Heart left ventricle (tissue), 16 donors: ENCODE results near the gene LITAFD. TPM values are rescaled to one million over a fixed set of nuclear protein-coding genes. Genes with fewer than 3 reads are reported as not detected.
"Not testable (repeated sequence)": the region's sequence is repeated elsewhere in the genome, so short reads cannot be mapped to it uniquely, and the experiment has no call there.

Source experiments
- ATAC-seq, 4 donors: fragments of 200-7000 bp; cut with Tn5 transposase; one replicate each; pipeline ENCODE4 v1.9.1; 2020 to 2022; ENCODE audit warnings: moderate library complexity in 4 of 4, mild to moderate bottlenecking in 3 of 4, moderate number of reproducible peaks in 1 of 4
- DNase-seq, 5 donors: peaks; one replicate each; pipeline ENCODE4 v3.0.0-alpha.2; 2020
- H3K27ac ChIP-seq, 12 donors: fragments of 200-600 bp; sonication (generic) in 4 of 12; one replicate each; pipeline versions ENCODE4 v1.5.0 to v1.8.0; 2016 to 2022; ENCODE audit warnings: mild to moderate bottlenecking in 2 of 12
- H3K27me3 ChIP-seq, 9 donors: fragments of 200-600 bp; sonication (generic) in 2 of 9; one replicate each; pipeline versions ENCODE4 v1.5.1 to v1.8.0; 2016 to 2022; ENCODE audit warnings: mild to moderate bottlenecking in 3 of 9
- H3K36me3 ChIP-seq, 9 donors: fragments of 200-600 bp; sonication (generic) in 2 of 9; one replicate each; pipeline versions ENCODE4 v1.5.0 to v1.8.0; 2018 to 2022; ENCODE audit warnings: mild to moderate bottlenecking in 2 of 9
- H3K4me1 ChIP-seq, 12 donors: fragments of 200-600 bp; sonication (generic) in 4 of 12; one replicate each; pipeline versions ENCODE4 v1.5.0 to v1.8.0; 2016 to 2022; ENCODE audit warnings: mild to moderate bottlenecking in 3 of 12
- H3K4me3 ChIP-seq, 12 donors: fragments of 200-600 bp; sonication (generic) in 4 of 12; one replicate each; pipeline versions ENCODE4 v1.5.0 to v1.8.0; 2017 to 2022; ENCODE audit warnings: mild to moderate bottlenecking in 9 of 12, moderate library complexity in 4 of 12
- H3K9me3 ChIP-seq, 12 donors: fragments of 200-600 bp; sonication (generic) in 4 of 12; one replicate each; pipeline versions ENCODE4 v1.5.0 to v1.8.0; 2016 to 2022; ENCODE audit warnings: mild to moderate bottlenecking in 1 of 12
- CTCF ChIP-seq, 12 donors: fragments of 200-600 bp; sonication (generic) in 4 of 12; IDR thresholded peaks; one replicate each; pipeline versions ENCODE4 v1.5.0 to v1.8.0; 2018 to 2022; ENCODE audit warnings: antibody characterized with exemption in 12 of 12, mild to moderate bottlenecking in 5 of 12
- POLR2A ChIP-seq, 2 donors: fragments of 450-650 bp; IDR thresholded peaks; one replicate each; pipeline ENCODE4 v1.6.1; 2017; ENCODE audit warnings: antibody characterized with exemption in 2 of 2, mild to moderate bottlenecking in 2 of 2, moderate library complexity in 2 of 2
- WGBS, 4 donors: extraction: QIAGEN DNeasy Blood & Tissue Kit in 2 of 4; methylation state at CpG; one replicate each; pipeline versions ENCODE4 v1.1.5 to v1.1.7; 2013 to 2018; 5-methylcytosine and 5-hydroxymethylcytosine counted together
- intact Hi-C, 10 donors: fragments of 100-400 bp; cut with DNase I; formaldehyde crosslinking; loops; one replicate each; pipeline versions ENCODE4 v1.11.1 to v1.14.2; 2022
- polyA plus RNA-seq, 2 donors: library from polyadenylated mRNA; stranded (reverse); fragments of 200-250 nt; gene quantifications; one replicate each; pipeline ENCODE4 v1.2.3, GENCODE V29; 2013
- total RNA-seq, 9 donors: library from RNA; depleted of rRNA in 2 of 9; stranded (reverse); fragments of >200 nt in 2 of 9; fragmentation: NEBNext Ultra II Directional in 3 of 9; extraction: Animal tissue kit (Norgen Biotek cat#: 25700) in 3 of 9; gene quantifications; one replicate each; pipeline versions ENCODE4 v1.1.0 to v1.2.4, GENCODE V29; 2016 to 2023
- donor health status: ischemic (EF 13 %, LVEDD 7.1; RV severe dilation, severe dysfunction).
- donor health status: healthy with polysubstance abuse.
- donor health status: DM: no; HTN: yes; CAD: no.
- donor health status: DM: no; HTN: no; CAD: no.
- donor health status: ischemic (EF 25% LVEDD 6.9; RV normal size, moderate dysfunction).
- donor health status: ischemic (EF 25% LVEDD 5.7; RV mildly dilated, moderate dysfunction).
- donor health status: healthy.
- donor health status: DM: yes; HTN: yes; CAD: no.
- donor health status: ischemic (EF 35%, LVEDD 5.7; RV mildly dilated, moderate dysfunction).
- donor health status: nonischemic (EF 11% LVEDD 7.7; RV severe dilation, severe dysfunction).
- donor health status: DM: yes; HTN: yes; CAD: no.
- donor health status: PGD.
- donor health status: ischemic (EF 29% LVEDD 5.4; RV normal size, mild dysfunction).
- donor health status: nonischemic (EF 23%, LVEDD 6.1; RV moderate dilation, normal function).

Gene LITAFD
- total and polyA plus RNA-seq, 11 donors, result not detected

DNA sequence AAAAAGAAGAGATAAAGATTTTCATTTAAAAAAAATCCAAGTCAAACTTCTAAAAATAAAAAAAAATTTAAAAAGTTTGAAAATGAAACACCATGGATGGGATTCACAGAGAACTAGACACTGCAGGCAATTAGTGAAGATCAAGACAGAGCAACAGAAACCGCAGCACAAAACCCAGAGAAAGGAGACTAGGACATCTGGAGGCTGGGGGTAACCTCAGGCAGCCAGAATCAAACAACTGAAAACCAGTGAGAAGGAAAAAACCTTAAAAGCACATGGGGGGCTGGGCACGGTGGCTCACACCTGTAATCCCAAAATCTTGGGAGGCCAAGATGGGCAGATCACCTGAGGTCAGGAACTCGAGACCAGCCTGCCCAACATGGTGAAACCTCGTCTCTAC, 30.6 kb downstream of the LITAFD start:
- ATAC-seq (no peak), DNase-seq (no peak)
- H3K27me3 ChIP-seq, result no peaks in the 10 kb centered on the region
- no peak overlapping the region for H3K4me3 ChIP-seq
- TF ChIP-seq POLR2A (IDR thresholded peaks at IDR 0.05) (no peak), CTCF (IDR thresholded peaks at IDR 0.05) (no peak)
- intact Hi-C loops, result no loop called here
- peaks cover 0 to 7% (median 0%) of the 10 kb centered on the region in 12 donors for H3K4me1 ChIP-seq
- no peak overlapping the region for H3K27ac ChIP-seq
- H3K9me3 ChIP-seq, result no peaks in the 10 kb centered on the region
- WGBS, 4 donors, result 88 to 94% (median 90%) methylated on average over 4 of the region's 4 CpGs
- H3K36me3 ChIP-seq, result peaks cover 3 to 100% (median 98%) of the 10 kb centered on the region in 9 donors

DNA sequence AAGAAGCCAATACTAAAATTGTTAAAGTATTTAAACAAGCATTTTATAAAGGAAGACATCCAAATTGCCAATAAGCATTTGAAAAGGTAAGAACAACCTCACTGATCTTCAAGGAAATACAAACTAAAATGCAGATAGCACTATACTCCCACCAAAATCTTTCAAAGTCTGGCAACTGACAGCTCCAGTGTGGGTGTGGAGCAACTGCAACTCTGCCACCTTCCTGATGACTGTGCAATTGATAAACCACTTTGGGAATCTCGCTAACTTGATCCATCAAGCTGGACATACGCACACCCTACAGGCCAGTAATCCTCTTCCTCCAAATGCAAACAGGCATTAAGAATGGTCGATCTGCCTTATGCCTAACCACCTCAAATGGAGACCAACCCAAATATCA, 31.9 kb downstream of the LITAFD start:
- intact Hi-C loops, result no loop called here
- Histone ChIP-seq H3K27me3 (no peaks in the 10 kb centered on the region), H3K4me1 (peaks cover 0 to 4% (median 0%) of the 10 kb centered on the region in 12 donors), H3K4me3 (no peak overlapping the region), H3K9me3 (no peaks in the 10 kb centered on the region), H3K27ac (no peak overlapping the region), H3K36me3 (peaks cover 3 to 100% (median 98%) of the 10 kb centered on the region in 9 donors)
- ATAC-seq (no peak), DNase-seq (no peak)
- TF ChIP-seq POLR2A (IDR thresholded peaks at IDR 0.05) (no peak), CTCF (IDR thresholded peaks at IDR 0.05) (no peak)
- 94 to 97% (median 96%) methylated on average over 3 of the region's 3 CpGs for WGBS, 4 donors

DNA sequence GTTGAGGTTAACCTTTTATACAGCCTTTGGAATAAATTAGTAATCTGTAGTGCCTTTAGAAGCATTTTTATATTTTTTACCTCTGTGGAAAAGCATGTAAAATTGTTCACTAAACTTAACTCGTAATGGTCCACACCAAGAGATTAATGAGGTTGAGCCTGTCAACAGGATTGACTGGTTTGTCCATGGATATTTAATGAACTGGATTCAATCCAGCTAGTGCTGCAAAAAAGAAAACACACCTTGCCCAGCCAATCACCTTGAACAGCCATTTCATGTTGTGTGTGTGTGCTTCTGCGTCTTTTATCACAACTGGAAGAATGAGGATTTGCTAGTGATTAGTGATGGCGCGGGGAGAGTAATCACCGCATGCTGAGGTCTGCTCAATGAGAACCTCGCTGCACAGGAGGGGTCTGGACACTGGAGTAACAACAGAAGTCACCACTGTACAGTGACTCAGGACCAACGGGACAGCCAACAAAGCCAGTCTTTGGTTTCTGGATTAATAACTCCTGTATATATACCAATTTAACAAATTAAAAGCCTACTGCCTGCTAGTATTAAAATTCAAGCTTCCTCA, 33.7 kb downstream of the LITAFD start:
- ATAC-seq (no peak), DNase-seq (no peak)
- H3K4me3 ChIP-seq, result no peak overlapping the region
- no peak overlapping the region for H3K27ac ChIP-seq
- WGBS, 4 donors, result 90 to 95% (median 90%) methylated on average over 7 of the region's 7 CpGs
- intact Hi-C loops, result no loop called here
- H3K4me1 ChIP-seq, result no peaks in the 10 kb centered on the region
- H3K9me3 ChIP-seq, result no peaks in the 10 kb centered on the region
- TF ChIP-seq POLR2A (IDR thresholded peaks at IDR 0.05), result no peak
- TF ChIP-seq CTCF (IDR thresholded peaks at IDR 0.05), result no peak
- no peaks in the 10 kb centered on the region for H3K27me3 ChIP-seq
- H3K36me3 ChIP-seq, result peaks cover 3 to 100% (median 98%) of the 10 kb centered on the region in 9 donors

DNA sequence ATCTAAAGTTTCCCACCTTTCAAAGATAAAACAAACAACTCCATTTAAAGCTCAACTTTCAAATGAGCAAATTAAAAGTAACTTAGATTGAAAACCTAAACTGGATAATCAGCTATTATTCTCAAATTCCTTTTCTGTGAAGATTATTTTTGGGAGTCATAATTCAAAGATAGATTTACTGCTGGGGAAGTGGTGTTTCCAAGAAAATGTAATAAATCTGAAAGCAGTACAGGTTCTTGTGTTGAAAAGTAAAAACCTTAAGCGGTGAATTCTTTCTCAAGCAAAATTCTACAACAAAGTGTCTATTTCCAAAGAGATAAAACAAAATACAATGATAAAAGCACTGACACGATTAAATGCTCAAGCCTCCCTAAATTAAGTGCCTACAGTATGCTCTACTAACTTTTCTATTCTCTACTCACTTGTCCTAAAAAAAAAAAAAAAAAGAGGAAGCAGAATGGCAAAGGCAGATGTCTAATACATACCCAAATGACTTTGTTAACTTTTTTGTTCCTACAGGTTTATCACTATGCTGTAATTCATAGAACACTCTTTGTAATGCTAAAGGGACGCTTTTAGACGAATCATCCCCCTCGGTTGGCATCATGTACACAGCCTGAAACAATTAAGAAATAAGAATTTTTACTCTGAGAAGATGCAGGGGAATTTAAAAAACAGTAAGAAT, 34.5 kb downstream of the LITAFD start:
- TF ChIP-seq CTCF (IDR thresholded peaks at IDR 0.05), result no peak
- TF ChIP-seq POLR2A (IDR thresholded peaks at IDR 0.05), result no peak
- H3K36me3 ChIP-seq, result peaks cover 1 to 100% (median 100%) of the 10 kb centered on the region in 9 donors
- DNase-seq (no peak), ATAC-seq (no peak)
- H3K4me3 ChIP-seq, result no peak overlapping the region
- H3K9me3 ChIP-seq, result no peaks in the 10 kb centered on the region
- H3K27ac ChIP-seq, result no peak overlapping the region
- WGBS, 4 donors, result 88 to 92% (median 90%) methylated on average over 5 of the region's 5 CpGs
- no peaks in the 10 kb centered on the region for H3K4me1 ChIP-seq
- intact Hi-C loops, result no loop called here
- H3K27me3 ChIP-seq, result no peaks in the 10 kb centered on the region

DNA sequence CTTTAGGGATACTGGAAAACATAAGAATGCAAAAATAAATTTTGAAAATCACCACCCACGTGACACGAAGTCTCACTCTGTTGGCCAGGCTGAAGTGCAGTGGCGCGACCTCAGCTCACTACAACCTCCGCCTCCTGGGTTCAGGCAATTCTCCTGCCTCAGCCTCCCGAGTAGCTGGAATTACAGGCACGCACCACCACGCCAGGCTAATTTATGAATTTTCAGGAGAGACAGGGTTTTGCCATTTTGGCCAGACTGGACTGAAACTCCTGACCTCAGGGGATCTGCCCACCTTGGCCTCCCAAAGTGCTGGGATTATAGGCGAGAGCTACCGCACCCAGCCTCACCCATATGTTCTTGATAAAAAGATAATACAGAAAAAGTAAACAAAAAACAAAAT, 35.2 kb downstream of the LITAFD start:
- H3K27ac ChIP-seq, H3K9me3 ChIP-seq, intact Hi-C loops, H3K4me1 ChIP-seq, ATAC-seq, H3K4me3 ChIP-seq, DNase-seq, H3K27me3 ChIP-seq: not testable (repeated sequence)
- WGBS, 4 donors, result 94 to 98% (median 97%) methylated on average over 10 of the region's 10 CpGs
- peaks cover 0 to 100% (median 100%) of the 10 kb centered on the region in 9 donors for H3K36me3 ChIP-seq
